K562 (cell line): ENCODE data around the gene GAL3ST1. TPM values are rescaled to one million over a fixed set of nuclear protein-coding genes. Genes with fewer than 3 reads are reported as not detected.

Experiments used
- ATF4 ChIP-seq: fragments of 450-650 bp; formaldehyde crosslinking; IDR thresholded peaks from 2 replicates; pipeline ENCODE4 v1.4.0; 2022; ENCODE audit warnings: mild to moderate bottlenecking, moderate library complexity
- BRD9 ChIP-seq: fragments of 450-650 bp; IDR thresholded peaks from 2 replicates; pipeline ENCODE4 v1.6.1; 2018; ENCODE audit warnings: low read depth; ENCODE audit not compliant: partially characterized antibody
- BRF1 ChIP-seq: IDR thresholded peaks from 3 replicates; pipeline ENCODE4 v1.6.1; 2011; ENCODE audit warnings: borderline replicate concordance, mild to moderate bottlenecking; ENCODE audit not compliant: insufficient read length; ENCODE audit errors: extremely low read depth
- CHD4 ChIP-seq: fragments of 200-600 bp; sonication (generic); IDR thresholded peaks from 3 replicates; pipeline ENCODE4 v1.6.1; 2012; ENCODE audit warnings: low read depth, mild to moderate bottlenecking, mixed read lengths, low read length, inconsistent platforms; ENCODE audit not compliant: insufficient read depth, insufficient replicate concordance, poor library complexity, severe bottlenecking
- ETV6 ChIP-seq, 3 experiments: fragments of 150-350 bp in 1 of 3; sonication (generic) in 1 of 3; formaldehyde crosslinking in 1 of 3; IDR thresholded peaks; 2 replicates each; pipeline versions ENCODE4 v1.6.1 to v1.8.0; 2014 to 2022; ENCODE audit warnings: borderline replicate concordance in 2 of 3, low read depth in 2 of 3, antibody characterized with exemption in 1 of 3, low read length in 1 of 3, mild to moderate bottlenecking in 1 of 3, missing genetic modification reagents in 1 of 3
- EWSR1 ChIP-seq: fragments of 450-650 bp; IDR thresholded peaks from 2 replicates; pipeline ENCODE4 v1.6.1; 2018; ENCODE audit warnings: borderline replicate concordance, mild to moderate bottlenecking, low read depth, moderate library complexity; ENCODE audit not compliant: partially characterized antibody
- FOXK2 ChIP-seq, 2 experiments: fragments of 450-650 bp; IDR thresholded peaks in 1 of 2; conservative IDR thresholded peaks in 1 of 2; 2 replicates each; pipeline ENCODE4 v1.6.1; 2016; ENCODE audit warnings: low read depth in 2 of 2, mild to moderate bottlenecking in 1 of 2
- GABPA ChIP-seq: fragments of 200-800 bp; sonication (Bioruptor generic); conservative IDR thresholded peaks from 2 replicates; pipeline ENCODE4 v1.6.1; 2016; ENCODE audit warnings: low read depth, missing genetic modification characterization, missing compliant biosample characterization
- GABPB1 ChIP-seq: sonication (generic); formaldehyde crosslinking; IDR thresholded peaks from 2 replicates; pipeline ENCODE4 v1.8.0; 2022; ENCODE audit warnings: mild to moderate bottlenecking, missing genetic modification reagents
- HDAC2 ChIP-seq: fragments of 450-650 bp; IDR thresholded peaks from 2 replicates; pipeline ENCODE4 v1.6.1; 2016; ENCODE audit warnings: mild to moderate bottlenecking
- HES1 ChIP-seq: fragments of 450-650 bp; IDR thresholded peaks from 2 replicates; pipeline ENCODE4 v1.6.1; 2016; ENCODE audit warnings: low read depth, mild to moderate bottlenecking, moderate library complexity
- HOXB6 ChIP-seq: fragments of 250-450 bp; sonication (Bioruptor Pico); IDR thresholded peaks from 2 replicates; pipeline ENCODE4 v1.5.1; 2022; ENCODE audit warnings: mild to moderate bottlenecking, borderline replicate concordance
- IRF2 ChIP-seq: sonication (generic); formaldehyde crosslinking; IDR thresholded peaks from 2 replicates; pipeline ENCODE4 v1.8.1; 2022; ENCODE audit warnings: mild to moderate bottlenecking, missing genetic modification reagents
- JUND ChIP-seq, 2 experiments: IDR thresholded peaks; 2 replicates in 1 of 2; 3 replicates in 1 of 2; pipeline ENCODE4 v1.6.1; 2011; ENCODE audit warnings: borderline replicate concordance in 2 of 2, low read depth in 2 of 2, low read length in 2 of 2, improper control_type of control experiment in 1 of 2, missing biosample characterization in 1 of 2, missing genetic modification characterization in 1 of 2, missing genetic modification reagents in 1 of 2
- KLF1 ChIP-seq: fragments of 450-650 bp; IDR thresholded peaks from 2 replicates; pipeline ENCODE4 v1.6.1; 2016; ENCODE audit warnings: missing genetic modification characterization, missing compliant biosample characterization
- MTF1 ChIP-seq: fragments of 250-450 bp; sonication (Bioruptor Pico); IDR thresholded peaks from 2 replicates; pipeline ENCODE4 v1.9.0; 2021; ENCODE audit warnings: moderate library complexity, mild to moderate bottlenecking, inconsistent platforms, borderline replicate concordance
- NFE2L1 ChIP-seq: fragments of 450-650 bp; IDR thresholded peaks from 2 replicates; pipeline ENCODE4 v1.6.1; 2016; ENCODE audit warnings: missing genetic modification characterization, low read depth, mild to moderate bottlenecking, missing compliant biosample characterization, moderate library complexity, borderline replicate concordance
- PKNOX1 ChIP-seq: fragments of 450-650 bp; IDR thresholded peaks from 2 replicates; pipeline ENCODE4 v1.6.1; 2016
- PML ChIP-seq: IDR thresholded peaks from 2 replicates; pipeline ENCODE4 v1.6.1; 2012; ENCODE audit warnings: low read length, inconsistent platforms
- PTTG1 ChIP-seq: fragments of 450-650 bp; IDR thresholded peaks from 2 replicates; pipeline ENCODE4 v1.6.1; 2016; ENCODE audit warnings: low read depth, mild to moderate bottlenecking, missing genetic modification characterization, missing compliant biosample characterization
- RBM14 ChIP-seq: fragments of 200-400 bp; formaldehyde crosslinking; IDR thresholded peaks from 2 replicates; pipeline ENCODE4 v1.6.1; 2018; ENCODE audit warnings: low read depth, mild to moderate bottlenecking, low read length, moderate library complexity, borderline replicate concordance; ENCODE audit not compliant: insufficient read depth
- SP1 ChIP-seq: sonication (generic); formaldehyde crosslinking; IDR thresholded peaks from 2 replicates; pipeline ENCODE4 v1.8.1; 2022; ENCODE audit warnings: mild to moderate bottlenecking, missing genetic modification reagents
- ZNF124 ChIP-seq: sonication (generic); formaldehyde crosslinking; IDR thresholded peaks from 2 replicates; pipeline ENCODE4 v1.8.1; 2022; ENCODE audit warnings: missing genetic modification reagents
- ZNF764 ChIP-seq: fragments of 250-450 bp; sonication (Bioruptor Pico); IDR thresholded peaks from 2 replicates; pipeline ENCODE4 v1.4.0; 2020; ENCODE audit warnings: low read depth, mild to moderate bottlenecking, moderate library complexity
- polyA plus RNA-seq, 8 experiments: library from polyadenylated mRNA; depleted of rRNA in 4 of 8; stranded (reverse) in 5 of 8; unstranded in 3 of 8; fragments of >200 nt; fragmentation: Nextera tagmentation in 2 of 8; fragmentation: Illumina TruSeq in 1 of 8; extraction: Ambion mirVana in 2 of 8; extraction: Trizol in 1 of 8; gene quantifications; 2 replicates each; pipeline versions ENCODE4 v1.2.1 to v1.2.3, GENCODE V29; 2011 to 2014; ENCODE audit warnings: inconsistent platforms in 1 of 8, missing spikeins in 1 of 8
- total RNA-seq, 7 experiments: library from RNA; depleted of rRNA in 6 of 7; stranded (reverse); fragments of >200 nt in 6 of 7; fragmentation: Illumina TruSeq in 2 of 7; extraction: Trizol in 2 of 7; gene quantifications; 2 replicates each; pipeline versions ENCODE4 v1.2.1 to v1.2.3, GENCODE V29; 2011 to 2021; ENCODE audit warnings: low replicate concordance in 1 of 7

The GAL3ST1 gene
- total and polyA plus RNA-seq, 9 of the 15 experiments (the other 6 are each of a cell fraction or from before 2014, with no cell fraction given) = 0.03 to 1.9 (median 0.33) TPM; not detected in 1

GRCh38 chr22:30609260-30610185, 35.1 kb upstream of the GAL3ST1 start (continued):
- no peak for TF ChIP-seq IRF2 (CRISPR knock-in tag)
- TF ChIP-seq GABPB1 (CRISPR knock-in tag) = no peak
- no peak for TF ChIP-seq GABPA (tag)
- no peak for TF ChIP-seq ETV6 (IDR thresholded peaks at IDR 0.05; ENCODE audit: borderline replicate concordance in 1 of 2, low read depth in 2 of 2, low read length in 1 of 2)
- no peak for TF ChIP-seq ETV6 (CRISPR knock-in tag; IDR thresholded peaks at IDR 0.05; ENCODE audit: borderline replicate concordance)
- TF ChIP-seq CHD4 = no peak
- TF ChIP-seq ZNF764 (CRISPR knock-in tag) = no peak
- no peak for TF ChIP-seq SP1
- TF ChIP-seq ZNF124 (CRISPR knock-in tag) = no peak
- TF ChIP-seq PML = no peak
- TF ChIP-seq EWSR1 = no peak
- no peak for TF ChIP-seq PTTG1
- no peak for TF ChIP-seq BRD9
- peak; percentile 36; the same call in 1 of the 2 replicates for TF ChIP-seq NFE2L1 (tag)
- no peak for TF ChIP-seq KLF1
- no peak for TF ChIP-seq HES1
- TF ChIP-seq HDAC2 = no peak
- no peak for TF ChIP-seq HOXB6 (CRISPR knock-in tag)
- peak; percentile 80 for TF ChIP-seq PKNOX1
- TF ChIP-seq JUND (IDR thresholded peaks at IDR 0.05; ENCODE audit: borderline replicate concordance, low read depth, low read length) = peak; percentile 91
- peak; percentile 90; the same call in 2 of the 3 replicates for TF ChIP-seq JUND (tag; IDR thresholded peaks at IDR 0.05; ENCODE audit: borderline replicate concordance, low read depth, low read length)
- TF ChIP-seq BRF1 = no peak
- TF ChIP-seq FOXK2 (conservative IDR thresholded peaks at IDR 0.05 in 1 of 2, IDR thresholded peaks at IDR 0.05 in 1 of 2; ENCODE audit: low read depth in 2 of 2) = 0 out of 4 replicates have a peak, but pooled peaks of 1 of the 2 experiments have one; percentile 24
- no peak for TF ChIP-seq ATF4 (CRISPR knock-in tag)
- TF ChIP-seq RBM14 = no peak
- no peak for TF ChIP-seq MTF1 (CRISPR knock-in tag)
